Keratinocyte (primary cell): ENCODE results near the gene KRT4. TPM values are rescaled to one million over a fixed set of nuclear protein-coding genes. Genes with fewer than 3 reads are reported as not detected.

Experiments used
- DNase-seq: peaks from one replicate; pipeline ENCODE4 v3.0.0-alpha.2; 2011; ENCODE audit warnings: low read depth, missing footprints, low spot score
- FAIRE-seq: peaks from 2 replicates; lab custom pipeline; 2011; peaks lifted over from hg19 to GRCh38; lab: Jason Lieb, UNC
- H2AFZ ChIP-seq: 2 replicates; pipeline ENCODE4 v1.6.0; 2012; ENCODE audit warnings: low read length, control low read depth, inconsistent platforms; ENCODE audit not compliant: control insufficient read depth
- H3K27ac ChIP-seq: 2 replicates; pipeline ENCODE4 v1.5.1; 2011; ENCODE audit warnings: low read length; ENCODE audit not compliant: control insufficient read depth, insufficient read depth
- H3K27me3 ChIP-seq: 3 replicates; pipeline ENCODE4 v1.6.0; 2011; ENCODE audit warnings: low read length; ENCODE audit not compliant: control insufficient read depth, insufficient read depth; ENCODE audit errors: extremely low read depth
- H3K36me3 ChIP-seq, 2 experiments: 2 replicates in 1 of 2; 3 replicates in 1 of 2; pipeline ENCODE4 v1.5.1; 2011; ENCODE audit warnings: low read length in 2 of 2, mild to moderate bottlenecking in 1 of 2; ENCODE audit not compliant: control insufficient read depth in 2 of 2, insufficient read depth in 2 of 2; ENCODE audit errors: extremely low read depth in 1 of 2
- H3K4me1 ChIP-seq: 3 replicates; pipeline ENCODE4 v1.5.1; 2011; ENCODE audit warnings: low read length; ENCODE audit not compliant: control insufficient read depth, insufficient read depth; ENCODE audit errors: extremely low read depth
- H3K4me2 ChIP-seq: 3 replicates; pipeline ENCODE4 v1.6.0; 2011; ENCODE audit warnings: low read depth, low read length; ENCODE audit not compliant: control insufficient read depth, insufficient read depth; ENCODE audit errors: extremely low read depth
- H3K4me3 ChIP-seq, 3 experiments: fragments of 200-600 bp in 1 of 3; sonication (generic) in 1 of 3; 2 replicates in 2 of 3; 3 replicates in 1 of 3; pipeline ENCODE4 v1.5.1; 2011 to 2016; ENCODE audit warnings: low read length in 3 of 3, mild to moderate bottlenecking in 3 of 3, control low read depth in 2 of 3, inconsistent platforms in 1 of 3, low read depth in 1 of 3, mixed read lengths in 1 of 3, mixed run types in 1 of 3, moderate library complexity in 1 of 3; ENCODE audit not compliant: control insufficient read depth in 2 of 3, insufficient read depth in 2 of 3; ENCODE audit errors: extremely low read depth in 1 of 3
- H3K79me2 ChIP-seq: 2 replicates; pipeline ENCODE4 v1.6.0; 2012; ENCODE audit warnings: low read length; ENCODE audit not compliant: control insufficient read depth, insufficient read depth
- H3K9ac ChIP-seq: 3 replicates; pipeline ENCODE4 v1.6.0; 2011; ENCODE audit warnings: low read length; ENCODE audit not compliant: control insufficient read depth, insufficient read depth; ENCODE audit errors: extremely low read depth
- H3K9me1 ChIP-seq: 3 replicates; pipeline ENCODE4 v1.6.0; 2011; ENCODE audit warnings: low read length; ENCODE audit not compliant: control insufficient read depth, insufficient read depth; ENCODE audit errors: extremely low read depth
- H3K9me3 ChIP-seq: 2 replicates; pipeline ENCODE4 v1.5.1; 2012; ENCODE audit warnings: low read depth, low read length; ENCODE audit not compliant: control insufficient read depth
- H4K20me1 ChIP-seq: 3 replicates; pipeline ENCODE4 v1.6.0; 2011; ENCODE audit warnings: low read length; ENCODE audit not compliant: control insufficient read depth, insufficient read depth; ENCODE audit errors: extremely low read depth
- CTCF ChIP-seq, 3 experiments: IDR thresholded peaks in 1 of 3; conservative IDR thresholded peaks in 1 of 3; optimal IDR thresholded peaks in 1 of 3; 2 replicates in 2 of 3; 3 replicates in 1 of 3; pipeline versions ENCODE3 to v1.5.1; 2011; ENCODE audit warnings: low read length in 3 of 3, mild to moderate bottlenecking in 3 of 3, moderate library complexity in 2 of 3, control low read depth in 1 of 3, inconsistent platforms in 1 of 3; ENCODE audit not compliant: insufficient read depth in 2 of 3; ENCODE audit errors: extremely low read depth in 1 of 3
- EZH2 ChIP-seq: IDR thresholded peaks from one replicate; pipeline ENCODE4 v1.6.1; 2012; ENCODE audit warnings: inconsistent platforms, mild to moderate bottlenecking, low read length, moderate library complexity
- dilution Hi-C: fragments of 300-500 bp; cut with MboI; formaldehyde crosslinking; loops from one replicate; pipeline ENCODE4 v1.7.0; 2020; ENCODE audit warnings: low sequenced_read_pairs; ENCODE audit not compliant: extremely low pct_ligation_motif_present
- polyA plus RNA-seq, 5 experiments: library from polyadenylated mRNA; depleted of rRNA in 3 of 5; stranded (reverse) in 3 of 5; stranded (forward) in 1 of 5; unstranded in 1 of 5; fragments of >200 nt; gene quantifications; 1 replicate in 1 of 5; 2 replicates in 3 of 5; 3 replicates in 1 of 5; pipeline versions ENCODE4 v1.2.1 to v1.2.3, GENCODE V29; 2011 to 2012; ENCODE audit warnings: missing spikeins in 2 of 5, low read depth in 1 of 5, low replicate concordance in 1 of 5

The KRT4 gene
- polyA plus RNA-seq, 1 donor (not counting 4 experiments of a cell fraction or from before 2014, with no cell fraction given) = 2.0 TPM

- H3K79me2 ChIP-seq = no peaks in the 10 kb centered on the region
- dilution Hi-C loops = no loop called here
- no peak for DNase-seq
Observed at GRCh38 chr12:52771505-52771904, 42.4 kb downstream of the KRT4 start.

DNA sequence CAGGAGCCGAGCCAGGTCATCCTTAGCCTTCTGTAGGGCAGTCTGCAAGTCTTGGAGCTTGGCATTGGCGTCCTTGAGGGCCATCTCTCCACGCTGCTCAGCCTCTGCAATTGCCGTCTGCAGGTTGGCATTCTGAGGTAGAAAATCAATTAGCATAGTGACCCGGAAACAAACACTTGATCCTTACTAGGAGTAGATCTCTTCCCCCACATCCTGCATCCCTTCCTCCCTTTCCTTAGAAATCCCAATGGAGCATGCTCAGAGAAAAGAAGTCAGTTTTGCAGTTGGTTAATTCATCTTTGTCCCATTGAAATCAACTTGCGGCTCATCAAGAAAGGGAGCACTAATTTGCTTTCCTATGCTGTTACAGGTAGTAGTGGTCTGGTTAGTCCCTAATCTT, 42.8 kb downstream of the KRT4 start:
- Histone ChIP-seq H3K36me3 (no peaks in the 10 kb centered on the region), H3K27ac (no peak overlapping the region), H3K4me1 (no peaks in the 10 kb centered on the region), H3K9me1 (no peaks in the 10 kb centered on the region), H3K27me3 (peaks cover 62% of the 10 kb centered on the region), H3K9me3 (no peaks in the 10 kb centered on the region), H2AFZ (no peak overlapping the region), H3K4me3 (no peak overlapping the region), H3K79me2 (no peaks in the 10 kb centered on the region), H4K20me1 (no peaks in the 10 kb centered on the region), H3K4me2 (no peak overlapping the region), H3K9ac (no peak overlapping the region)
- no peak for TF ChIP-seq EZH2
- TF ChIP-seq CTCF (optimal IDR thresholded peaks at IDR 0.05 in 1 of 3, IDR thresholded peaks at IDR 0.05 in 1 of 3, conservative IDR thresholded peaks at IDR 0.05 in 1 of 3; ENCODE audit: extremely low read depth in 1 of 3, insufficient read depth in 2 of 3, low read length in 3 of 3) = no peak
- dilution Hi-C loops = no loop called here
- no peak for FAIRE-seq
- DNase-seq = no peak

More at GRCh38 chr12:52771505-52771904, 42.4 kb downstream of the KRT4 start:
- H3K27ac ChIP-seq = no peak overlapping the region
- no peak overlapping the region for H3K4me2 ChIP-seq
- TF ChIP-seq EZH2 (no peak), CTCF (optimal IDR thresholded peaks at IDR 0.05 in 1 of 3, IDR thresholded peaks at IDR 0.05 in 1 of 3, conservative IDR thresholded peaks at IDR 0.05 in 1 of 3; ENCODE audit: extremely low read depth in 1 of 3, insufficient read depth in 2 of 3, low read length in 3 of 3) (no peak)
- H3K4me3 ChIP-seq = no peak overlapping the region
- H3K4me1 ChIP-seq = no peaks in the 10 kb centered on the region
- no peaks in the 10 kb centered on the region for H3K9me3 ChIP-seq
- no peak overlapping the region for H2AFZ ChIP-seq
- H3K9ac ChIP-seq = no peak overlapping the region
- H3K9me1 ChIP-seq = no peaks in the 10 kb centered on the region
- no peaks in the 10 kb centered on the region for H4K20me1 ChIP-seq
- no peaks in the 10 kb centered on the region for H3K36me3 ChIP-seq
- FAIRE-seq = no peak
- peaks cover 62% of the 10 kb centered on the region for H3K27me3 ChIP-seq
